Umbilical cord (tissue), 2 donors: ENCODE measurements around the gene CHRNA3. TPM values are rescaled to one million over a fixed set of nuclear protein-coding genes. Genes with fewer than 3 reads are reported as not detected.
"Not testable (repeated sequence)": the region's sequence is repeated elsewhere in the genome, so short reads cannot be mapped to it uniquely, and the experiment has no call there.

Source experiments
- DNase-seq: peaks from one replicate; pipeline ENCODE4 v3.0.0-alpha.2; 2015; ENCODE audit warnings: low spot score
- total RNA-seq: library from RNA; depleted of rRNA; stranded (reverse); fragments of >200 nt; gene quantifications from one replicate; pipeline ENCODE4 v1.2.3, GENCODE V29; 2014; ENCODE audit warnings: low replicate concordance; ENCODE audit not compliant: insufficient read depth

The CHRNA3 gene
- total RNA-seq, 1 donor from 2014 or later: 36.4 TPM

GRCh38 chr15:78617516-78617915 lies 3.3 kb downstream of the CHRNA3 start:
- no peak for DNase-seq

- DNase-seq: no peak
Observed at GRCh38 chr15:78617076-78617475, 3.7 kb downstream of the CHRNA3 start.

- DNase-seq: no peak
Observed at GRCh38 chr15:78616506-78616905, 4.3 kb downstream of the CHRNA3 start.

GRCh38 chr15:78615151-78615589 lies 5.6 kb downstream of the CHRNA3 start:
- DNase-seq: no peak

GRCh38 chr15:78614021-78614420 lies 6.8 kb downstream of the CHRNA3 start:
- no peak for DNase-seq

GRCh38 chr15:78609551-78609950 lies 11.2 kb downstream of the CHRNA3 start:
- not testable (repeated sequence) for DNase-seq

- no peak for DNase-seq
Observed at GRCh38 chr15:78605680-78606079, 15.1 kb downstream of the CHRNA3 start.

- no peak for DNase-seq
Observed at GRCh38 chr15:78605201-78605600, 15.6 kb downstream of the CHRNA3 start.

GRCh38 chr15:78604420-78604819 lies 16.4 kb downstream of the CHRNA3 start:
- DNase-seq: no peak

GRCh38 chr15:78603467-78603866 lies 17.3 kb downstream of the CHRNA3 start:
- DNase-seq: no peak

- DNase-seq: no peak
Observed at GRCh38 chr15:78599189-78599588, 21.6 kb downstream of the CHRNA3 start.

- DNase-seq: no peak
Observed at GRCh38 chr15:78598348-78598747, 22.4 kb downstream of the CHRNA3 start.

- DNase-seq: no peak
Observed at GRCh38 chr15:78597583-78597982, 23.2 kb downstream of the CHRNA3 start.

GRCh38 chr15:78574944-78575343 lies 45.9 kb downstream of the CHRNA3 start:
- DNase-seq: no peak

GRCh38 chr15:78573416-78573815 lies 47.4 kb downstream of the CHRNA3 start:
- no peak for DNase-seq

- DNase-seq: no peak
Observed at GRCh38 chr15:78571382-78571781, 49.4 kb downstream of the CHRNA3 start.

GRCh38 chr15:78570710-78571109 lies 50.1 kb downstream of the CHRNA3 start:
- no peak for DNase-seq

- no peak for DNase-seq
Observed at GRCh38 chr15:78567531-78567930, 53.3 kb downstream of the CHRNA3 start.

GRCh38 chr15:78565951-78566774 lies 54.6 kb downstream of the CHRNA3 start:
- peak; percentile 8 for DNase-seq

GRCh38 chr15:78565097-78565950 lies 55.5 kb downstream of the CHRNA3 start, which contains the start of gene CHRNA5:
CHRNA5 (plus strand) TSS chr15:78565520; CDS start chr15:78565720, 200 bp downstream.
- DNase-seq: peak; percentile 79

- DNase-seq: no peak
Observed at GRCh38 chr15:78564743-78565096, 56.1 kb downstream of the CHRNA3 start.

GRCh38 chr15:78563092-78563491 lies 57.7 kb downstream of the CHRNA3 start:
- DNase-seq: no peak

- DNase-seq: no peak
Observed at GRCh38 chr15:78561490-78561889, 59.3 kb downstream of the CHRNA3 start.
